Tibial nerve (tissue), 4 donors: ENCODE results near the gene CCL21. TPM values are rescaled to one million over a fixed set of nuclear protein-coding genes. Genes with fewer than 3 reads are reported as not detected.

ENCODE experiments used
- DNase-seq, 2 donors: peaks; one replicate each; pipeline ENCODE4 v3.0.0-alpha.2; 2019; ENCODE audit warnings: low spot score in 2 of 2
- H3K27ac ChIP-seq, 4 donors: fragments of 200-600 bp; sonication (generic) in 3 of 4; one replicate each; pipeline ENCODE4 v1.5.1; 2017 to 2019; ENCODE audit warnings: mild to moderate bottlenecking in 1 of 4
- H3K27me3 ChIP-seq, 2 donors: fragments of 200-600 bp; sonication (generic) in 1 of 2; one replicate each; pipeline versions ENCODE4 v1.5.1 to v1.6.0; 2017 to 2019
- H3K36me3 ChIP-seq, 3 donors: fragments of 200-600 bp; sonication (generic); one replicate each; pipeline ENCODE4 v1.5.1; 2018 to 2019
- H3K4me1 ChIP-seq, 4 donors: fragments of 200-600 bp; sonication (generic) in 3 of 4; one replicate each; pipeline ENCODE4 v1.5.1; 2017 to 2019
- H3K4me3 ChIP-seq, 4 donors: fragments of 200-600 bp; sonication (generic) in 3 of 4; one replicate each; pipeline ENCODE4 v1.5.1; 2017 to 2019; ENCODE audit warnings: mild to moderate bottlenecking in 1 of 4, moderate library complexity in 1 of 4
- H3K9me3 ChIP-seq, 4 donors: fragments of 200-600 bp; sonication (generic) in 3 of 4; one replicate each; pipeline ENCODE4 v1.5.1; 2017 to 2019
- CTCF ChIP-seq, 5 experiments: fragments of 200-600 bp in 3 of 5; fragments of 450-650 bp in 2 of 5; sonication (generic) in 3 of 5; IDR thresholded peaks; one replicate each; pipeline ENCODE4 v1.5.1; 2016 to 2019; ENCODE audit warnings: antibody characterized with exemption in 5 of 5, mild to moderate bottlenecking in 3 of 5, moderate library complexity in 2 of 5
- EP300 ChIP-seq, 2 donors: sonication (generic); formaldehyde crosslinking; IDR thresholded peaks; one replicate each; pipeline ENCODE4 v1.6.1; 2017; ENCODE audit warnings: antibody characterized with exemption in 2 of 2, mild to moderate bottlenecking in 1 of 2
- POLR2A ChIP-seq, 2 donors: fragments of 450-650 bp; IDR thresholded peaks; one replicate each; pipeline ENCODE4 v1.6.1; 2017; ENCODE audit warnings: antibody characterized with exemption in 2 of 2, mild to moderate bottlenecking in 2 of 2, moderate library complexity in 2 of 2
- WGBS, 2 donors: methylation state at CpG; one replicate each; pipeline ENCODE4 v1.1.5; 2018; 5-methylcytosine and 5-hydroxymethylcytosine counted together
- total RNA-seq, 4 donors: library from RNA; depleted of rRNA; stranded (reverse); fragments of >200 nt; gene quantifications; one replicate each; pipeline ENCODE4 v1.1.0, GENCODE V29; 2016

CCL21 gene
- total RNA-seq, 4 donors from 2014 or later: 4.6 to 14.0 (median 8.6) TPM

GRCh38 chr9:34707130-34707529 is 2.8 kb downstream of the CCL21 start:
- DNase-seq: no peak
- 79 to 91% methylated on average over 2 of the region's 2 CpGs for WGBS, 2 donors
- TF ChIP-seq EP300 (IDR thresholded peaks at IDR 0.05): no peak
- H3K9me3 ChIP-seq: no peaks in the 10 kb centered on the region
- H3K27ac ChIP-seq: no peak overlapping the region
- peaks cover 0 to 8% (median 0%) of the 10 kb centered on the region in 4 donors for H3K4me1 ChIP-seq
- H3K27me3 ChIP-seq: no peaks in the 10 kb centered on the region
- H3K36me3 ChIP-seq: no peaks in the 10 kb centered on the region
- H3K4me3 ChIP-seq: no peak overlapping the region

GRCh38 chr9:34701769-34702736 is 7.9 kb downstream of the CCL21 start:
- H3K4me1 ChIP-seq: peaks cover 0 to 13% (median 2%) of the 10 kb centered on the region in 4 donors
- H3K4me3 ChIP-seq: peak overlapping the region; percentile 66 to 90 (median 84)
- H3K36me3 ChIP-seq: no peaks in the 10 kb centered on the region
- no peaks in the 10 kb centered on the region for H3K9me3 ChIP-seq
- H3K27me3 ChIP-seq: no peaks in the 10 kb centered on the region
- peak; percentile 74 to 90 for DNase-seq
- TF ChIP-seq EP300 (IDR thresholded peaks at IDR 0.05) (peak in 1 of 2 donors; percentile 67), POLR2A (IDR thresholded peaks at IDR 0.05) (no peak), CTCF (IDR thresholded peaks at IDR 0.05) (peak; percentile 92 to 99 (median 98))
- WGBS, 2 donors: 2 to 4% methylated on average over 30 of the region's 30 CpGs
- H3K27ac ChIP-seq: peak overlapping the region; percentile 74 to 93 (median 84)

- TF ChIP-seq CTCF (IDR thresholded peaks at IDR 0.05) (peak; percentile 88 to 96 (median 91)), POLR2A (IDR thresholded peaks at IDR 0.05) (no peak), EP300 (IDR thresholded peaks at IDR 0.05) (peak in 1 of 2 donors; percentile 15)
- peak; percentile 58 to 77 for DNase-seq
- Histone ChIP-seq H3K36me3 (no peaks in the 10 kb centered on the region), H3K4me3 (peak overlapping the region; percentile 66 to 90 (median 84)), H3K27me3 (no peaks in the 10 kb centered on the region), H3K27ac (peak overlapping the region; percentile 74 to 93 (median 84)), H3K4me1 (peaks cover 0 to 13% (median 2%) of the 10 kb centered on the region in 4 donors), H3K9me3 (no peaks in the 10 kb centered on the region)
- WGBS, 2 donors: 7 to 17% methylated on average over 28 to 50 of the region's 52 CpGs
These were observed 8.7 kb downstream of the CCL21 start for GRCh38 chr9:34701023-34701768.

- Histone ChIP-seq H3K4me3 (no peak overlapping the region), H3K4me1 (peaks cover 0 to 13% (median 0%) of the 10 kb centered on the region in 4 donors), H3K36me3 (no peaks in the 10 kb centered on the region), H3K27ac (no peak overlapping the region), H3K27me3 (no peaks in the 10 kb centered on the region), H3K9me3 (no peaks in the 10 kb centered on the region)
- no peak for DNase-seq
- TF ChIP-seq EP300 (IDR thresholded peaks at IDR 0.05): no peak
- TF ChIP-seq CTCF (IDR thresholded peaks at IDR 0.05): no peak
- TF ChIP-seq POLR2A (IDR thresholded peaks at IDR 0.05): no peak
These were observed 15.1 kb downstream of the CCL21 start for GRCh38 chr9:34694811-34695210.

- no peaks in the 10 kb centered on the region for H3K9me3 ChIP-seq
- peaks cover 0 to 15% (median 0%) of the 10 kb centered on the region in 4 donors for H3K4me1 ChIP-seq
- no peak overlapping the region for H3K27ac ChIP-seq
- H3K36me3 ChIP-seq: no peaks in the 10 kb centered on the region
- no peak for TF ChIP-seq POLR2A (IDR thresholded peaks at IDR 0.05)
- no peak for TF ChIP-seq EP300 (IDR thresholded peaks at IDR 0.05)
- TF ChIP-seq CTCF (IDR thresholded peaks at IDR 0.05): no peak
- 77 to 92% methylated on average over 2 of the region's 2 CpGs for WGBS, 2 donors
- H3K27me3 ChIP-seq: no peaks in the 10 kb centered on the region
- H3K4me3 ChIP-seq: no peak overlapping the region
- no peak for DNase-seq
These were observed 16.4 kb downstream of the CCL21 start for GRCh38 chr9:34693560-34693959.
